Fibroblast of lung (primary cell): ENCODE measurements around the gene CCDC157. TPM values are rescaled to one million over a fixed set of nuclear protein-coding genes. Genes with fewer than 3 reads are reported as not detected.
A peak's percentile ranks its signal among the peaks of the same experiment; 100 is the strongest.

ENCODE experiments used
- DNase-seq, 2 donors: peaks; one replicate each; pipeline versions ENCODE4 v3.0.0 to v3.0.0-alpha.2; 2010; ENCODE audit warnings: low read depth in 2 of 2
- H2AFZ ChIP-seq: 2 replicates; pipeline ENCODE4 v1.5.1; 2012; ENCODE audit warnings: low read length, control low read depth, inconsistent platforms
- H3K27ac ChIP-seq: 2 replicates; pipeline ENCODE4 v1.5.1; 2011; ENCODE audit warnings: low read length, control low read depth; ENCODE audit not compliant: insufficient read depth
- H3K27me3 ChIP-seq: 2 replicates; pipeline ENCODE4 v1.5.1; 2011; ENCODE audit warnings: mild to moderate bottlenecking, low read length; ENCODE audit not compliant: control insufficient read depth, insufficient read depth
- H3K36me3 ChIP-seq: 2 replicates; pipeline ENCODE4 v1.5.1; 2011; ENCODE audit warnings: low read length; ENCODE audit not compliant: control insufficient read depth, insufficient read depth
- H3K4me1 ChIP-seq: 2 replicates; pipeline ENCODE4 v1.5.1; 2011; ENCODE audit warnings: low read length; ENCODE audit not compliant: control insufficient read depth, insufficient read depth; ENCODE audit errors: extremely low read depth
- H3K4me2 ChIP-seq: 2 replicates; pipeline ENCODE4 v1.5.1; 2011; ENCODE audit warnings: low read length, control low read depth; ENCODE audit not compliant: insufficient read depth; ENCODE audit errors: extremely low read depth
- H3K4me3 ChIP-seq, 4 experiments: fragments of 200-600 bp in 1 of 4; sonication (generic) in 1 of 4; replicated peaks in 1 of 4; 2 replicates each; pipeline ENCODE4 v1.5.1; 2011 to 2016; ENCODE audit warnings: low read length in 4 of 4, low read depth in 3 of 4, mild to moderate bottlenecking in 3 of 4, control low read depth in 2 of 4, inconsistent platforms in 1 of 4, mixed read lengths in 1 of 4; ENCODE audit not compliant: insufficient read depth in 1 of 4; ENCODE audit errors: control extremely low read depth in 1 of 4
- H3K79me2 ChIP-seq: 2 replicates; pipeline ENCODE4 v1.5.1; 2012; ENCODE audit warnings: mild to moderate bottlenecking, low read length, inconsistent platforms; ENCODE audit not compliant: control insufficient read depth, insufficient read depth
- H3K9ac ChIP-seq: 2 replicates; pipeline ENCODE4 v1.5.1; 2011; ENCODE audit warnings: mild to moderate bottlenecking, low read length, control low read depth; ENCODE audit not compliant: insufficient read depth
- H3K9me3 ChIP-seq: 2 replicates; pipeline ENCODE4 v1.5.1; 2012; ENCODE audit warnings: low read depth, low read length; ENCODE audit not compliant: control insufficient read depth, insufficient read depth
- H4K20me1 ChIP-seq: 2 replicates; pipeline ENCODE4 v1.5.1; 2011; ENCODE audit warnings: low read length; ENCODE audit not compliant: control insufficient read depth, insufficient read depth; ENCODE audit errors: extremely low read depth
- EZH2 ChIP-seq: IDR thresholded peaks from 2 replicates; pipeline ENCODE4 v1.5.1; 2012; ENCODE audit warnings: low read length, control low read depth, mild to moderate bottlenecking; ENCODE audit errors: missing control alignments
- polyA plus RNA-seq, 2 donors: library from polyadenylated mRNA; depleted of rRNA in 1 of 2; stranded (reverse) in 1 of 2; unstranded in 1 of 2; fragments of >200 nt; gene quantifications; 2 replicates each; pipeline ENCODE4 v1.2.1, GENCODE V29; 2011 to 2012; ENCODE audit warnings: missing spikeins in 1 of 2
- total RNA-seq: library from RNA; depleted of rRNA; stranded (reverse); fragments of >200 nt; gene quantifications from 2 replicates; pipeline ENCODE4 v1.2.1, GENCODE V29; 2014
- TF ChIP-seq, protein P1 (sequence below), 2 donors: IDR thresholded peaks in 1 of 2; conservative IDR thresholded peaks in 1 of 2; 1 replicate in 1 of 2; 2 replicates in 1 of 2; pipeline ENCODE4 v1.5.1; 2011 to 2012; ENCODE audit warnings: low read length in 2 of 2, control low read depth in 1 of 2, inconsistent platforms in 1 of 2, low read depth in 1 of 2, mild to moderate bottlenecking in 1 of 2

The CCDC157 gene
- total and polyA plus RNA-seq, 2 donors (not counting 1 experiment from before 2014, with no cell fraction given) = 0.77 to 1.5 TPM

DNA sequence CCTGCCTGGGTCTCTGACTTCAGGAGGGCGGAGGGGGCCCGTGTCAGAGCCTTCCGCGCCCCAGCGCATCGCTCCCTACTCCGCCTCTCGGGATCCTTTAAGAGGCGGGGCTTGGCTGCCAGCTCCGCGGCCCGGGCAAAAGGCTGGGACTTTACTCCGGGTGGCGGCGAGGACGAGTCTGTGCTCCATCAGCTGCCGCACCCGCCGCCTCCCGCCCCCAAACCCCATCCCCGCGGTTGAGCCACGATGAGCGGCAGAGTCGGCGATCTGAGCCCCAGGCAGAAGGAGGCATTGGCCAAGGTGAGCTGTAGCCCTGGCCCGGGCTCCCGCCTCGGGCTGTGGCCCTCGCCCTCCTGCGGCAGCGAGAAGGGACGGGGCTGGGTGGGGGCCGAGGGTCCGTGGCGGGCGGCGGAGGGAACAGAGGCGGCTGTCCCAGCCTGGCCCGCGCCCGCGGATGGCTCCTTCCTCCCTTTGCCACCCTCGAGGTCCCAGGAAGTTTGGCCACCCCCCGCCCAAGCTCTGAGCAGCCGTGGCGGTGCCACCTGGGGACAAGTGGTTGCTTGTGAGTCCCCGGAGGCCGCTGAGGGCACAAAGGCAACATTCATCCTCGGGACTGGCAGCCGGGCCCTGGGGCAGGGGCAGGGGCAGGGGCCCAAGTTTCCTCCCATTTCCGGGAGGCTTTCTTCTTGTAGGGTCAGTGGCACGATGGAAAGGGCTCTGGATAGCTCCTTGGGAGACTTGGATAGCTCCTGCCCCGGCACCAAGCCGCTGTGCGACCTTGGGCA, 40.3 kb downstream of the CCDC157 start, which contains the start of gene SEC14L2:
Gene SEC14L2, plus strand, starts transcription at position 148 of the 785 bp plus-strand sequence. Its CDS starts 99 bp downstream, at position 247.
- peak; percentile 39 to 49 for DNase-seq
- H3K9me3 ChIP-seq = no peaks in the 10 kb centered on the region
- no peaks in the 10 kb centered on the region for H4K20me1 ChIP-seq
- peak within 1 kb of the TSS; percentile 47 for H2AFZ ChIP-seq
- H3K27ac ChIP-seq = peak within 1 kb of the TSS; percentile 41
- H3K4me1 ChIP-seq = peaks cover 11% of the 10 kb centered on the region
- peaks cover 22% of the 10 kb centered on the region for H3K79me2 ChIP-seq
- TF ChIP-seq EZH2 = no peak
- TF ChIP-seq, protein P1, sequence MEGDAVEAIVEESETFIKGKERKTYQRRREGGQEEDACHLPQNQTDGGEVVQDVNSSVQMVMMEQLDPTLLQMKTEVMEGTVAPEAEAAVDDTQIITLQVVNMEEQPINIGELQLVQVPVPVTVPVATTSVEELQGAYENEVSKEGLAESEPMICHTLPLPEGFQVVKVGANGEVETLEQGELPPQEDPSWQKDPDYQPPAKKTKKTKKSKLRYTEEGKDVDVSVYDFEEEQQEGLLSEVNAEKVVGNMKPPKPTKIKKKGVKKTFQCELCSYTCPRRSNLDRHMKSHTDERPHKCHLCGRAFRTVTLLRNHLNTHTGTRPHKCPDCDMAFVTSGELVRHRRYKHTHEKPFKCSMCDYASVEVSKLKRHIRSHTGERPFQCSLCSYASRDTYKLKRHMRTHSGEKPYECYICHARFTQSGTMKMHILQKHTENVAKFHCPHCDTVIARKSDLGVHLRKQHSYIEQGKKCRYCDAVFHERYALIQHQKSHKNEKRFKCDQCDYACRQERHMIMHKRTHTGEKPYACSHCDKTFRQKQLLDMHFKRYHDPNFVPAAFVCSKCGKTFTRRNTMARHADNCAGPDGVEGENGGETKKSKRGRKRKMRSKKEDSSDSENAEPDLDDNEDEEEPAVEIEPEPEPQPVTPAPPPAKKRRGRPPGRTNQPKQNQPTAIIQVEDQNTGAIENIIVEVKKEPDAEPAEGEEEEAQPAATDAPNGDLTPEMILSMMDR (conservative IDR thresholded peaks at IDR 0.05 in 1 of 2, IDR thresholded peaks at IDR 0.05 in 1 of 2; ENCODE audit: low read depth in 1 of 2, low read length in 2 of 2) = no peak
- peak within 1 kb of the TSS; percentile 64 for H3K9ac ChIP-seq
- H3K36me3 ChIP-seq = peaks cover 1% of the 10 kb centered on the region
- H3K27me3 ChIP-seq = no peaks in the 10 kb centered on the region
- peak within 1 kb of the TSS; percentile 69 for H3K4me2 ChIP-seq
- H3K4me3 ChIP-seq = peak within 1 kb of the TSS; percentile 55 to 77 (median 66)

DNA sequence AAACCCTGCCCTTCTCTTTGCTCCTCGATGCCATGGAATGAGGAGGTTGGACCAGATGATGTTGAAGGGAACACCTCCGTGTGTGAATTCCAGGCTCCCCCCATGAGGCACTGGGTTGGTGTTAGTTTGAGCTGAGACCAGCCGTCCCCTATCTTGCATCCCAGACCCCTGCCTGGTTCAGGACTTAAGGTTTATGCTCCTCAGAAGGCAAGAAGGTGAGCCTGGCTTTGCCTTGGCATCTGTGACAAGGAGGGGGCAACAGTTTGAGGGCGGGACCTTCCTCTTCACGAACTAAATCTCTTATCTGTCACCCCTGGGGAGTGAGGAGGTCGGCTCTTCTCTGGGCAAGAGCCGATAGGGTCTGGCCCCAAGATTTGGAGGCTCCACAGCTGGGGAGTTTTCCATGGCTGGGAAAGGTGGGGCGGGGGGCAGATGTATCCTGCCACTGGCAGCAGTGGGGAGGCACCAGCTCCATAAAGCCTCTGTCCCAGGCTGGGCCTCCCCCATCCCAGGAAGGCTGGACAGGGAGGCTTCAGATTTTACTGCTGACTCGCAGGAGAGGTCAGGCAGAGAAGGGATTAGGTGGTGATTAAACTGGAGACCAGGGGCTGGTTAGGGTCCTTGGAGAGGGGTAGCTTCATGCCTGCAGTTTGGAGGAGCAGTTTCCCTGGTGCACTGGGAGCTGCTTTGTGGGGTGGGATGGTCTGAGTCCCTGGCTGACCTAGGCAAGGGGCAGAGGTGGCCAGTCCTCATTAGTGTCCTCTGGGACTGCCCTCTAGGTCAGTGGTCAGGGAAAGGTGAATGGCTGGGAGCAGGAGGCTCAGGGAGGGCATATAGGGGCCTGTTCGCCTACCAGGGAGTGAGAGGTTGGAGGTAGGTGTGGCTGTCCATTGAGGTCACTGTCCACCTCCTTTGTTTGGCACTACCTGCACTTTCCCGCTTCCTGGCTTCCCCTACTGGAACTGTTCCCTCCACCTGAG, 41.1 kb downstream of the CCDC157 start:
- H3K27me3 ChIP-seq = no peaks in the 10 kb centered on the region
- H3K79me2 ChIP-seq = peaks cover 22% of the 10 kb centered on the region
- H3K27ac ChIP-seq = peak overlapping the region; percentile 41
- peaks cover 1% of the 10 kb centered on the region for H3K36me3 ChIP-seq
- H3K4me3 ChIP-seq = peak overlapping the region; percentile 55 to 77 (median 66)
- H3K9me3 ChIP-seq = no peaks in the 10 kb centered on the region
- peak overlapping the region; percentile 69 for H3K4me2 ChIP-seq
- TF ChIP-seq, protein P1 (conservative IDR thresholded peaks at IDR 0.05 in 1 of 2, IDR thresholded peaks at IDR 0.05 in 1 of 2; ENCODE audit: low read depth in 1 of 2, low read length in 2 of 2) = no peak
- no peak for TF ChIP-seq EZH2
- peaks cover 11% of the 10 kb centered on the region for H3K4me1 ChIP-seq
- no peak for DNase-seq
- no peak overlapping the region for H2AFZ ChIP-seq
- H3K9ac ChIP-seq = peak overlapping the region; percentile 64
- no peaks in the 10 kb centered on the region for H4K20me1 ChIP-seq
